ENCODE data around the gene GBX2. TPM values are rescaled to one million over a fixed set of nuclear protein-coding genes. Genes with fewer than 3 reads are reported as not detected.

GBX2 gene
- total and polyA plus RNA-seq, 2 of the 13 experiments (the other 11 are each of a cell fraction or from before 2014, with no cell fraction given) = not detected

DNA sequence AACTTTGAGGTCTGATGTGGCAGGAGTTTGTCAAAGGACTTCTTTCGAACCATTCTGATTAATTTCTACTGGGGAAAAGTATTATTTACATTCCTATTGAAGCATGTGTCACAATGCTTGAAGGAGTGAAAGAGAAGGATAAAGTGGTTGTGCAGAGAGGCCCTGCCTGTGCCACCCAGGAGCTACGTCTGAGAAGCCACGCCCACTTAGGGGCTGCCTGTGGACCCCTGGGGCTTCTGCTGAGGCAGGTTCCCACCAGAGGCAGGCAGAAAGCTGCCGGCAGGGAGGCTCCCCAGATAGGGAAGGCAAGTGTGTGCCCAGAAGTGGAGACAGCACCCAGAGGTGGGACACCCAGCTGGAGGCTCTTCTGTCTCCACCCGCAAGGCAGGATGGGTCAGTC is 47.4 kb downstream of the GBX2 start:
- Histone ChIP-seq H3K9me3 (ENCODE audit: low read length) (no peaks in the 10 kb centered on the region), H3K4me2 (ENCODE audit: low read depth, low read length) (no peak overlapping the region), H3K27me3 (ENCODE audit: control insufficient read depth in 1 of 2, insufficient read depth in 2 of 2, low read length in 2 of 2) (no peaks in the 10 kb centered on the region; a peak in 1 of 5 replicates), H3K36me3 (replicated peaks in 1 of 2; ENCODE audit: control insufficient read depth in 1 of 2, insufficient read depth in 2 of 2, low read length in 2 of 2) (peaks cover 5 to 26% of the 10 kb centered on the region in 2 experiments; a peak in 4 of 5 replicates), H3K27ac (ENCODE audit: extremely low read length, insufficient read depth, low read length) (no peak overlapping the region), H4K20me1 (ENCODE audit: insufficient read depth, low read length) (peaks cover 37% of the 10 kb centered on the region), H3K9ac (ENCODE audit: insufficient read depth, low read depth, low read length) (no peak overlapping the region), H3K79me2 (ENCODE audit: insufficient read depth, low read length) (no peaks in the 10 kb centered on the region), H3K4me1 (ENCODE audit: insufficient read depth, low read length) (peaks cover 30% of the 10 kb centered on the region), H2AFZ (ENCODE audit: low read length) (no peak overlapping the region), H3K4me3 (replicated peaks in 1 of 3; ENCODE audit: insufficient read depth in 1 of 3, low read depth in 2 of 3, low read length in 3 of 3) (no peak overlapping the region)
- CTCF ChIA-PET (ENCODE audit: low intra/inter-chr PET ratio, low total read pairs) = no interaction called here
- 95% methylated on average over 4 of the region's 5 CpGs for WGBS (ENCODE audit: low lambda C conversion rate)
- no TSS peak for BruUV-seq (replicated peaks)
- in situ Hi-C loops (cut with HindIII; ENCODE audit: extremely low pct_ligation_motif_present, low pct_unique_long_range_greater_than_20kb) (no loop called here), intact Hi-C loops (cut with micrococcal nuclease; ENCODE audit: unreplicated experiment) (no loop called here)
- no peak for ATAC-seq
- TF ChIP-seq, protein P1, sequence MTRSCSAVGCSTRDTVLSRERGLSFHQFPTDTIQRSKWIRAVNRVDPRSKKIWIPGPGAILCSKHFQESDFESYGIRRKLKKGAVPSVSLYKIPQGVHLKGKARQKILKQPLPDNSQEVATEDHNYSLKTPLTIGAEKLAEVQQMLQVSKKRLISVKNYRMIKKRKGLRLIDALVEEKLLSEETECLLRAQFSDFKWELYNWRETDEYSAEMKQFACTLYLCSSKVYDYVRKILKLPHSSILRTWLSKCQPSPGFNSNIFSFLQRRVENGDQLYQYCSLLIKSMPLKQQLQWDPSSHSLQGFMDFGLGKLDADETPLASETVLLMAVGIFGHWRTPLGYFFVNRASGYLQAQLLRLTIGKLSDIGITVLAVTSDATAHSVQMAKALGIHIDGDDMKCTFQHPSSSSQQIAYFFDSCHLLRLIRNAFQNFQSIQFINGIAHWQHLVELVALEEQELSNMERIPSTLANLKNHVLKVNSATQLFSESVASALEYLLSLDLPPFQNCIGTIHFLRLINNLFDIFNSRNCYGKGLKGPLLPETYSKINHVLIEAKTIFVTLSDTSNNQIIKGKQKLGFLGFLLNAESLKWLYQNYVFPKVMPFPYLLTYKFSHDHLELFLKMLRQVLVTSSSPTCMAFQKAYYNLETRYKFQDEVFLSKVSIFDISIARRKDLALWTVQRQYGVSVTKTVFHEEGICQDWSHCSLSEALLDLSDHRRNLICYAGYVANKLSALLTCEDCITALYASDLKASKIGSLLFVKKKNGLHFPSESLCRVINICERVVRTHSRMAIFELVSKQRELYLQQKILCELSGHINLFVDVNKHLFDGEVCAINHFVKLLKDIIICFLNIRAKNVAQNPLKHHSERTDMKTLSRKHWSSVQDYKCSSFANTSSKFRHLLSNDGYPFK (CRISPR knock-in tag; IDR thresholded peaks at IDR 0.05; ENCODE audit: borderline replicate concordance) = 0 out of 2 replicates have a peak, but pooled peaks have one; percentile 29
- TF ChIP-seq ZNF446 (CRISPR knock-in tag; IDR thresholded peaks at IDR 0.05) (no peak), SP5 (CRISPR knock-in tag; IDR thresholded peaks at IDR 0.05; ENCODE audit: borderline replicate concordance, low read depth) (no peak), PRMT3 (CRISPR knock-in tag; IDR thresholded peaks at IDR 0.05; ENCODE audit: borderline replicate concordance, low read depth) (no peak)
- FAIRE-seq = no peak
- POLR2A ChIA-PET = no interaction called here
- no peak for DNase-seq (ENCODE audit: low spot score)

DNA sequence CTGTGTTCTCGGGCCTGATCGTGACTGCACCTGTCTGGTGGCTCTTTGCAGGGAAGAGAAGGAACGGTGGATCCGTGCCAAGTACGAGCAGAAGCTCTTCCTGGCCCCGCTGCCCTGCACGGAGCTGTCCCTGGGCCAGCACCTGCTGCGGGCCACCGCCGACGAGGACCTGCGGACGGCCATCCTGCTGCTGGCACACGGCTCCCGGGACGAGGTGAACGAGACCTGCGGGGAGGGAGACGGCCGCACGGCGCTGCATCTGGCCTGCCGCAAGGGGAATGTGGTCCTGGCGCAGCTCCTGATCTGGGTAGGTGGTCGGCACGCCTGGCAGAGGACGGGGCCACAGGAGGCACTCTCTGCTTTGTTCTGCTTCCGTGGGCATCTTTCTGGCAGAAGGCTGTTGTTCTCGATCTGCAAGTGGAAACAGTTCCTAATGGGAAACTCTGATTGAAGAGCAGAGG is 48.0 kb downstream of the GBX2 start:
- FAIRE-seq (no peak), ATAC-seq (no peak), DNase-seq (ENCODE audit: low spot score) (no peak)
- Histone ChIP-seq H2AFZ (ENCODE audit: low read length) (no peak overlapping the region), H3K36me3 (replicated peaks in 1 of 2; ENCODE audit: control insufficient read depth in 1 of 2, insufficient read depth in 2 of 2, low read length in 2 of 2) (peaks cover 3 to 21% of the 10 kb centered on the region in 2 experiments; a peak in 4 of 5 replicates), H4K20me1 (ENCODE audit: insufficient read depth, low read length) (peaks cover 42% of the 10 kb centered on the region), H3K4me3 (replicated peaks in 1 of 3; ENCODE audit: insufficient read depth in 1 of 3, low read depth in 2 of 3, low read length in 3 of 3) (no peak overlapping the region), H3K4me1 (ENCODE audit: insufficient read depth, low read length) (peaks cover 30% of the 10 kb centered on the region), H3K9me3 (ENCODE audit: low read length) (no peaks in the 10 kb centered on the region), H3K4me2 (ENCODE audit: low read depth, low read length) (no peak overlapping the region), H3K79me2 (ENCODE audit: insufficient read depth, low read length) (no peaks in the 10 kb centered on the region), H3K27ac (ENCODE audit: extremely low read length, insufficient read depth, low read length) (no peak overlapping the region), H3K27me3 (ENCODE audit: control insufficient read depth in 1 of 2, insufficient read depth in 2 of 2, low read length in 2 of 2) (no peaks in the 10 kb centered on the region; a peak in 1 of 5 replicates), H3K9ac (ENCODE audit: insufficient read depth, low read depth, low read length) (no peak overlapping the region)
- in situ Hi-C loops (cut with HindIII; ENCODE audit: extremely low pct_ligation_motif_present, low pct_unique_long_range_greater_than_20kb) = no loop called here
- WGBS (ENCODE audit: low lambda C conversion rate) = 98% methylated on average over 22 of the region's 29 CpGs
- intact Hi-C loops (cut with micrococcal nuclease; ENCODE audit: unreplicated experiment) = no loop called here
- CTCF ChIA-PET (ENCODE audit: low intra/inter-chr PET ratio, low total read pairs) = no interaction called here
- POLR2A ChIA-PET = no interaction called here
- TF ChIP-seq ZBTB38 (CRISPR knock-in tag; IDR thresholded peaks at IDR 0.05) = peak; percentile 72
- no peak for TF ChIP-seq CHCHD3 (CRISPR knock-in tag; IDR thresholded peaks at IDR 0.05)
- TF ChIP-seq, protein P2, sequence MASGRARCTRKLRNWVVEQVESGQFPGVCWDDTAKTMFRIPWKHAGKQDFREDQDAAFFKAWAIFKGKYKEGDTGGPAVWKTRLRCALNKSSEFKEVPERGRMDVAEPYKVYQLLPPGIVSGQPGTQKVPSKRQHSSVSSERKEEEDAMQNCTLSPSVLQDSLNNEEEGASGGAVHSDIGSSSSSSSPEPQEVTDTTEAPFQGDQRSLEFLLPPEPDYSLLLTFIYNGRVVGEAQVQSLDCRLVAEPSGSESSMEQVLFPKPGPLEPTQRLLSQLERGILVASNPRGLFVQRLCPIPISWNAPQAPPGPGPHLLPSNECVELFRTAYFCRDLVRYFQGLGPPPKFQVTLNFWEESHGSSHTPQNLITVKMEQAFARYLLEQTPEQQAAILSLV (CRISPR knock-in tag; IDR thresholded peaks at IDR 0.05; ENCODE audit: borderline replicate concordance) = 0 out of 2 replicates have a peak, but pooled peaks have one; percentile 18
- TF ChIP-seq MTA1 (CRISPR knock-in tag; IDR thresholded peaks at IDR 0.05; ENCODE audit: borderline replicate concordance) = 0 out of 2 replicates have a peak, but pooled peaks have one; percentile 43
- peak; percentile 15; the same call in 1 of the 2 replicates for TF ChIP-seq ZNF768 (CRISPR knock-in tag; IDR thresholded peaks at IDR 0.05)
- no TSS peak for BruUV-seq (replicated peaks)
